Transverse colon (tissue), 4 donors: Measurements from ENCODE around the gene PRKG1. TPM values are rescaled to one million over a fixed set of nuclear protein-coding genes. Genes with fewer than 3 reads are reported as not detected.

Source experiments
- DNase-seq: peaks from one replicate; pipeline ENCODE4 v3.0.0-alpha.2; 2019
- H3K27ac ChIP-seq, 4 donors: fragments of 200-600 bp; sonication (generic); 2 replicates each; pipeline ENCODE4 v1.5.1; 2016 to 2018; ENCODE audit warnings: inconsistent platforms in 4 of 4
- H3K27me3 ChIP-seq: fragments of 200-600 bp; sonication (generic); 2 replicates; pipeline ENCODE4 v1.5.1; 2017; ENCODE audit warnings: inconsistent platforms
- H3K36me3 ChIP-seq, 4 donors: fragments of 200-600 bp; sonication (generic); 2 replicates each; pipeline ENCODE4 v1.5.1; 2017 to 2019; ENCODE audit warnings: inconsistent platforms in 4 of 4
- H3K4me1 ChIP-seq, 4 donors: fragments of 200-600 bp; sonication (generic); 2 replicates each; pipeline ENCODE4 v1.5.1; 2017 to 2020; ENCODE audit warnings: inconsistent platforms in 4 of 4
- H3K4me3 ChIP-seq, 4 donors: fragments of 200-600 bp; sonication (generic); 1 replicate in 1 of 4; 2 replicates in 3 of 4; pipeline versions ENCODE4 v1.5.1 to v1.6.1; 2017 to 2019; ENCODE audit warnings: inconsistent platforms in 4 of 4
- H3K9me3 ChIP-seq, 2 donors: fragments of 200-600 bp; sonication (generic); 2 replicates each; pipeline ENCODE4 v1.5.1; 2017 to 2019; ENCODE audit warnings: inconsistent platforms in 2 of 2
- EP300 ChIP-seq: sonication (generic); formaldehyde crosslinking; IDR thresholded peaks from one replicate; pipeline ENCODE4 v1.6.1; 2017; ENCODE audit warnings: antibody characterized with exemption, low read depth
- POLR2A ChIP-seq: fragments of 450-650 bp; IDR thresholded peaks from one replicate; pipeline ENCODE4 v1.6.1; 2016; ENCODE audit warnings: antibody characterized with exemption, mild to moderate bottlenecking, moderate library complexity
- POLR2AphosphoS5 ChIP-seq, 3 donors: sonication (generic); formaldehyde crosslinking; IDR thresholded peaks; one replicate each; pipeline ENCODE4 v1.6.1; 2016; ENCODE audit warnings: antibody characterized with exemption in 3 of 3
- WGBS, 2 donors: methylation state at CpG; one replicate each; pipeline ENCODE4 v1.1.5; 2018; ENCODE audit warnings: low coverage in 1 of 2; 5-methylcytosine and 5-hydroxymethylcytosine counted together
- in situ Hi-C, 4 donors: fragments of 200-750 bp; cut with MboI; loops; one replicate each; pipeline versions ENCODE4 v1.15.0 to v1.15.1; 2017; ENCODE audit warnings: low sequenced_read_pairs in 3 of 4, low pct_ligation_motif_present in 1 of 4, low pct_unique_long_range_greater_than_20kb in 1 of 4
- intact Hi-C: fragments of 100-400 bp; cut with DNase I; formaldehyde crosslinking; loops from one replicate; pipeline ENCODE4 v1.15.1; 2023; ENCODE audit warnings: low total_unique reads
- total RNA-seq, 4 donors: library from RNA; depleted of rRNA; stranded (reverse); fragments of >200 nt; gene quantifications; one replicate each; pipeline ENCODE4 v1.1.0, GENCODE V29; 2016
- TF ChIP-seq, protein P1 (sequence below), 5 experiments: fragments of 200-600 bp in 3 of 5; fragments of 450-650 bp in 2 of 5; sonication (generic) in 3 of 5; IDR thresholded peaks; 1 replicate in 2 of 5; 2 replicates in 3 of 5; pipeline ENCODE4 v1.5.1; 2016 to 2017; ENCODE audit warnings: antibody characterized with exemption in 5 of 5, inconsistent platforms in 3 of 5, mild to moderate bottlenecking in 2 of 5, moderate library complexity in 1 of 5

PRKG1 gene
- total RNA-seq, 4 donors from 2014 or later: 17.6 to 30.6 (median 26.9) TPM

DNA sequence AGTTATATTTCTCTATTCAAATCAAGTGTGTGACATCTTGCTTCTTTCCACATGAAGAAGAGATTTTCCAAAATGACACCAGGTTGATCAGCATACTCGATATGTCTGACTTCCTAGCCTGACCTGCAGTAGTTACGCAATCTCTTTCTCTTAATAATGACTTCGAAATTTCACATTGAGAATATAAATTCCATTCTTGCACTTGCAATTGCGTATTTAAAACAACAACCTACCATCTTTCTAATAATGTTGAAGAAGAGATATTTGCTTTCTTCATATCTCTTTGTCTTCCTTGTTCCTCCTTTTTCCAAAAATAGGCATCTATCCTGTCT, 348.8 kb downstream of the PRKG1 start:
- Histone ChIP-seq H3K9me3 (no peaks in the 10 kb centered on the region), H3K27ac (peak overlapping the region in 2 of 4 donors; percentile 6 to 12), H3K4me3 (no peak overlapping the region), H3K36me3 (no peaks in the 10 kb centered on the region), H3K4me1 (peaks cover 0 to 14% (median 9%) of the 10 kb centered on the region in 4 donors), H3K27me3 (no peaks in the 10 kb centered on the region)
- intact Hi-C loops (loop anchor here (5.0 kb wide), 1 partner anchor 351 kb away; the partner anchor contains the start of gene PRKG1), in situ Hi-C loops (loop anchor here in 3 of 4 donors (10.0 to 25.0 kb wide), 3 partner anchors 358 to 789 kb away; no protein-coding TSS in a partner anchor)
- TF ChIP-seq, protein P1, sequence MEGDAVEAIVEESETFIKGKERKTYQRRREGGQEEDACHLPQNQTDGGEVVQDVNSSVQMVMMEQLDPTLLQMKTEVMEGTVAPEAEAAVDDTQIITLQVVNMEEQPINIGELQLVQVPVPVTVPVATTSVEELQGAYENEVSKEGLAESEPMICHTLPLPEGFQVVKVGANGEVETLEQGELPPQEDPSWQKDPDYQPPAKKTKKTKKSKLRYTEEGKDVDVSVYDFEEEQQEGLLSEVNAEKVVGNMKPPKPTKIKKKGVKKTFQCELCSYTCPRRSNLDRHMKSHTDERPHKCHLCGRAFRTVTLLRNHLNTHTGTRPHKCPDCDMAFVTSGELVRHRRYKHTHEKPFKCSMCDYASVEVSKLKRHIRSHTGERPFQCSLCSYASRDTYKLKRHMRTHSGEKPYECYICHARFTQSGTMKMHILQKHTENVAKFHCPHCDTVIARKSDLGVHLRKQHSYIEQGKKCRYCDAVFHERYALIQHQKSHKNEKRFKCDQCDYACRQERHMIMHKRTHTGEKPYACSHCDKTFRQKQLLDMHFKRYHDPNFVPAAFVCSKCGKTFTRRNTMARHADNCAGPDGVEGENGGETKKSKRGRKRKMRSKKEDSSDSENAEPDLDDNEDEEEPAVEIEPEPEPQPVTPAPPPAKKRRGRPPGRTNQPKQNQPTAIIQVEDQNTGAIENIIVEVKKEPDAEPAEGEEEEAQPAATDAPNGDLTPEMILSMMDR (IDR thresholded peaks at IDR 0.05): no peak
- TF ChIP-seq POLR2AphosphoS5 (IDR thresholded peaks at IDR 0.05) (no peak), POLR2A (no peak), EP300 (no peak)
- DNase-seq: no peak
- WGBS, 2 donors: 58 to 61% methylated on average over 4 of the region's 4 CpGs

DNA sequence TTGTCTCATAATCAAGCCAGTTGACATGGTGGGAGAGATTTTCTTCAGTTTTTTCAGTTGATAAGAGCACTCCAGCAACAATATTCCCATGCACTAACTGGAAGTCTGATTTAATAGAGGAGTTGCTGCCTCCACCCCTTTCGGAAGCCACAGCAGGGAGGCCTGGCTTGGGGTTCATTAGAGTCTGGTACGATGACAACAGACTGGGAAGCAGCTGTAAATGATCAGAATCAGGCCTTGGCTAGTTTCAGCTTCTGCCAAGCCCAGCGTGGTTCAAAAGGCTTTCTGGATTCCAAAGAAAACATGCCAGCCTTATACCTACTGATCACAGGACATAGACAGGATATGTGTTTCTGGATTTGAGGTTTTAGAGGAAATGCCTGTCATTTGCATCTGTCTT, 351.1 kb downstream of the PRKG1 start:
- Histone ChIP-seq H3K27ac (no peak overlapping the region), H3K27me3 (no peaks in the 10 kb centered on the region), H3K4me1 (peaks cover 0 to 19% (median 12%) of the 10 kb centered on the region in 4 donors), H3K9me3 (no peaks in the 10 kb centered on the region), H3K36me3 (no peaks in the 10 kb centered on the region), H3K4me3 (no peak overlapping the region)
- in situ Hi-C loops (loop anchor here (10.0 to 25.0 kb wide), 3 partner anchors 361 to 537 kb away; no protein-coding TSS in a partner anchor), intact Hi-C loops (no loop called here)
- DNase-seq: no peak
- WGBS, 2 donors: 58 to 73% methylated on average over 2 to 3 of the region's 3 CpGs
- TF ChIP-seq, protein P1 (IDR thresholded peaks at IDR 0.05): no peak
- no peak for TF ChIP-seq POLR2A
- no peak for TF ChIP-seq POLR2AphosphoS5 (IDR thresholded peaks at IDR 0.05)
- TF ChIP-seq EP300: no peak

DNA sequence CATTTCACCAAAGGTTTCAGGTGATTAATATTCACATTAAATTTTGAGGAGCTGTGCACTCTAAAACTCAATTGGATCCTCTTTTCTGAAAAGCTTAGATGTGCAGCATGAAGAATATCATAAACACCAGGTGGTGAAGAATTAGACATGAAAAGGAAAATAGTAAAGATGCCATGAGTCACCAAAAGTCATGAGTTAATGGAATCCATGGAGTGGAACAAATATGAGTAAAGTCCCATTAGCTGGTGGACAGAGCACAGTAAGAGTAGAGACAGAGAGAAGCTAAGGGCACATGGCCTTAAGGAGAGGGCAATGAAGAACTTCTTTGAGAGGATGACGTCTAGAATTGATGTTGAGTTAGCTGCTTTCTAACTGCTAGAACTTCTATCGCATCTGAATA, 353.5 kb downstream of the PRKG1 start:
- 89 to 100% methylated on average over 1 to 2 of the region's 2 CpGs for WGBS, 2 donors
- Histone ChIP-seq H3K36me3 (no peaks in the 10 kb centered on the region), H3K4me3 (no peak overlapping the region), H3K4me1 (peaks cover 0 to 8% (median 4%) of the 10 kb centered on the region in 4 donors), H3K9me3 (no peaks in the 10 kb centered on the region), H3K27me3 (no peaks in the 10 kb centered on the region), H3K27ac (no peak overlapping the region)
- no peak for TF ChIP-seq POLR2A
- intact Hi-C loops: no loop called here
- in situ Hi-C loops: loop anchor here (10.0 to 25.0 kb wide), 3 partner anchors 363 to 535 kb away; no protein-coding TSS in a partner anchor
- no peak for DNase-seq

DNA sequence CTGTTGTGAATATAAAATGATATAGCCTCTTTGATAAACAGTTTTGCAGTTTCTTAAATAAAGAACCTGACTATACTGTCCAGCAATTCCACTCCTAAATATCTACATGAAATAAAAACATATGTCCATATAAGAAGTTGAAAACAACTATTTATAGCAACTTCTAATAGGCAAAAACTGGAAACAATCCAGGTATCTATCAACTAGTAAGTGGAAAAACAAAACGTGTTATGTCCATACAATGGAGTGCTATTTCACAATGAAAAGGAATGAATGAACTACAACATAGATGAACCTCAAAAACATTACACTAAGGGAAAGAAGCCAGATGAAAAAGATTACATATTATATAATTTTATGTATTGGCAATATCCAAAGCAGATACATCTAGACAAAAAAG, 356.2 kb downstream of the PRKG1 start:
- H3K9me3 ChIP-seq: no peaks in the 10 kb centered on the region
- intact Hi-C loops: no loop called here
- H3K4me3 ChIP-seq: no peak overlapping the region
- DNase-seq: no peak
- no peaks in the 10 kb centered on the region for H3K27me3 ChIP-seq
- 67% methylated on average over 1 of the region's 1 CpG for WGBS, 2 donors
- in situ Hi-C loops: loop anchor here in 1 of 4 donors (25.0 kb wide), 1 partner anchor 532 kb away; no protein-coding TSS in a partner anchor
- TF ChIP-seq EP300 (no peak), POLR2AphosphoS5 (IDR thresholded peaks at IDR 0.05) (no peak), POLR2A (no peak)
- TF ChIP-seq, protein P1 (IDR thresholded peaks at IDR 0.05): no peak
- peaks cover 0 to 6% (median 3%) of the 10 kb centered on the region in 4 donors for H3K4me1 ChIP-seq
- no peak overlapping the region for H3K27ac ChIP-seq
- H3K36me3 ChIP-seq: no peaks in the 10 kb centered on the region
